SK-N-SH treated with all-trans-retinoic acid at 6 μM for 48 hours (cell line): Measurements from ENCODE around the gene KDM4C.

Experiments used
- ATAC-seq: fragments of 200-7000 bp; cut with Tn5 transposase; 3 replicates; pipeline ENCODE4 v1.9.1; 2020; ENCODE audit warnings: mild to moderate bottlenecking, moderate library complexity
- ARNTL ChIP-seq: fragments of 450-650 bp; formaldehyde crosslinking; IDR thresholded peaks from 2 replicates; pipeline ENCODE4 v1.5.0; 2020; ENCODE audit warnings: low read depth, mild to moderate bottlenecking, moderate library complexity, borderline replicate concordance
- BACH2 ChIP-seq: fragments of 250-450 bp; sonication (Bioruptor Pico); IDR thresholded peaks from 2 replicates; pipeline ENCODE4 v1.9.0; 2021; ENCODE audit warnings: mild to moderate bottlenecking, borderline replicate concordance
- CREB5 ChIP-seq: fragments of 250-450 bp; sonication (Bioruptor Pico); IDR thresholded peaks from 2 replicates; pipeline ENCODE4 v1.5.1; 2020; ENCODE audit warnings: low read depth, mild to moderate bottlenecking, moderate library complexity
- CSDC2 ChIP-seq: fragments of 250-450 bp; sonication (Bioruptor Pico); IDR thresholded peaks from 2 replicates; pipeline ENCODE4 v1.5.0; 2020; ENCODE audit warnings: mild to moderate bottlenecking, moderate library complexity
- CSRNP3 ChIP-seq: fragments of 250-450 bp; sonication (Bioruptor Pico); IDR thresholded peaks from 2 replicates; pipeline ENCODE4 v1.5.1; 2021; ENCODE audit warnings: mild to moderate bottlenecking, moderate library complexity
- ESRRG ChIP-seq: fragments of 250-450 bp; sonication (Bioruptor Pico); IDR thresholded peaks from 2 replicates; pipeline ENCODE4 v1.6.1; 2021; ENCODE audit warnings: mild to moderate bottlenecking
- GLIS3 ChIP-seq: fragments of 250-450 bp; sonication (Bioruptor Pico); IDR thresholded peaks from 2 replicates; pipeline ENCODE4 v1.5.0; 2020; ENCODE audit warnings: mild to moderate bottlenecking, moderate library complexity
- ISL1 ChIP-seq: fragments of 250-450 bp; sonication (Bioruptor Pico); IDR thresholded peaks from 2 replicates; pipeline ENCODE4 v2.1.2; 2022; ENCODE audit warnings: mild to moderate bottlenecking, moderate library complexity
- POU6F1 ChIP-seq: fragments of 250-450 bp; sonication (Bioruptor Pico); IDR thresholded peaks from 2 replicates; pipeline ENCODE4 v1.8.0; 2021; ENCODE audit warnings: low read depth, mild to moderate bottlenecking, moderate library complexity, borderline replicate concordance
- PPARA ChIP-seq: fragments of 250-450 bp; sonication (Bioruptor Pico); IDR thresholded peaks from 2 replicates; pipeline ENCODE4 v1.5.0; 2020; ENCODE audit warnings: mild to moderate bottlenecking, borderline replicate concordance
- SNAI2 ChIP-seq: fragments of 250-450 bp; sonication (Bioruptor Pico); IDR thresholded peaks from 2 replicates; pipeline ENCODE4 v1.5.0; 2020; ENCODE audit warnings: mild to moderate bottlenecking, moderate library complexity
- TCF4 ChIP-seq: fragments of 250-450 bp; sonication (Bioruptor Pico); IDR thresholded peaks from 2 replicates; pipeline ENCODE4 v1.8.0; 2021; ENCODE audit warnings: mild to moderate bottlenecking, moderate library complexity, borderline replicate concordance
- TOX ChIP-seq: fragments of 250-450 bp; sonication (Bioruptor Pico); IDR thresholded peaks from 2 replicates; pipeline ENCODE4 v1.8.0; 2021; ENCODE audit warnings: mild to moderate bottlenecking, moderate library complexity, borderline replicate concordance
- TSHZ2 ChIP-seq: fragments of 250-450 bp; sonication (Bioruptor Pico); IDR thresholded peaks from 2 replicates; pipeline ENCODE4 v1.5.0; 2020; ENCODE audit warnings: mild to moderate bottlenecking, moderate library complexity
- ZC3H10 ChIP-seq: fragments of 250-450 bp; sonication (Bioruptor Pico); IDR thresholded peaks from 2 replicates; pipeline ENCODE4 v1.5.1; 2021; ENCODE audit warnings: mild to moderate bottlenecking, moderate library complexity
- ZFP3 ChIP-seq: fragments of 250-450 bp; sonication (Bioruptor Pico); IDR thresholded peaks from 2 replicates; pipeline ENCODE4 v1.5.0; 2020; ENCODE audit warnings: mild to moderate bottlenecking, moderate library complexity
- ZNF565 ChIP-seq: fragments of 450-650 bp; formaldehyde crosslinking; conservative IDR thresholded peaks from 2 replicates; pipeline ENCODE4 v1.5.0; 2020; ENCODE audit warnings: low read depth, mild to moderate bottlenecking, moderate library complexity
- ZNF70 ChIP-seq: fragments of 450-650 bp; formaldehyde crosslinking; IDR thresholded peaks from 2 replicates; pipeline ENCODE4 v1.5.0; 2020; ENCODE audit warnings: mild to moderate bottlenecking, moderate library complexity
- ZNF8 ChIP-seq: fragments of 450-650 bp; formaldehyde crosslinking; IDR thresholded peaks from 2 replicates; pipeline ENCODE4 v1.5.0; 2020; ENCODE audit warnings: mild to moderate bottlenecking, moderate library complexity

The KDM4C gene

GRCh38 chr9:6845880-6846279 lies 88.1 kb downstream of the KDM4C start:
- ATAC-seq = peak; percentile 89
- no peak for TF ChIP-seq ZNF8 (CRISPR knock-in tag)
- no peak for TF ChIP-seq ARNTL (CRISPR knock-in tag)
- no peak for TF ChIP-seq TOX (CRISPR knock-in tag)

- ATAC-seq = no peak; the same call in 2 of the 3 replicates
- no peak for TF ChIP-seq ZNF565 (CRISPR knock-in tag)
- TF ChIP-seq, all 23 proteins: peak for 0
Observed at GRCh38 chr9:6852243-6852963, 94.6 kb downstream of the KDM4C start.

GRCh38 chr9:6855860-6856259 lies 98.1 kb downstream of the KDM4C start:
- ATAC-seq = no peak
- TF ChIP-seq PPARA (CRISPR knock-in tag) (no peak), CREB5 (no peak), ISL1 (CRISPR knock-in tag) (no peak), ESRRG (CRISPR knock-in tag) (no peak), POU6F1 (CRISPR knock-in tag) (no peak), GLIS3 (CRISPR knock-in tag) (no peak), TSHZ2 (CRISPR knock-in tag) (no peak)

- no peak for ATAC-seq
- TF ChIP-seq BACH2 = no peak
- no peak for TF ChIP-seq CSDC2 (CRISPR knock-in tag)
Observed at GRCh38 chr9:6864102-6864501, 106.3 kb downstream of the KDM4C start.

- TF ChIP-seq SNAI2 (no peak), TCF4 (peak; percentile 49)
- ATAC-seq = peak; percentile 94
Observed at GRCh38 chr9:6869081-6869948, 111.5 kb downstream of the KDM4C start.

- no peak for ATAC-seq
- TF ChIP-seq CREB5 (no peak), TCF4 (no peak), BACH2 (no peak), TSHZ2 (CRISPR knock-in tag) (no peak), ZC3H10 (CRISPR knock-in tag) (no peak), CSDC2 (CRISPR knock-in tag) (no peak), ZNF8 (CRISPR knock-in tag) (no peak), ZNF70 (CRISPR knock-in tag) (no peak), ARNTL (CRISPR knock-in tag) (no peak), CSRNP3 (CRISPR knock-in tag) (no peak), ZFP3 (CRISPR knock-in tag) (no peak)
Observed at GRCh38 chr9:6870149-6870548, 112.4 kb downstream of the KDM4C start.
